HepG2 (cell line): ENCODE data around the gene TSEN54. TPM values are rescaled to one million over a fixed set of nuclear protein-coding genes. Genes with fewer than 3 reads are reported as not detected.

Experiments used
- CAMTA2 ChIP-seq: sonication (generic); formaldehyde crosslinking; IDR thresholded peaks from 2 replicates; pipeline ENCODE4 v1.4.0; 2020; ENCODE audit warnings: mild to moderate bottlenecking, missing genetic modification reagents, borderline replicate concordance
- CBX1 ChIP-seq: IDR thresholded peaks from one replicate; pipeline ENCODE4 v1.6.1; 2016; ENCODE audit warnings: antibody characterized with exemption, low read depth
- IKZF1 ChIP-seq: fragments of 450-650 bp; IDR thresholded peaks from 2 replicates; pipeline ENCODE4 v1.7.1; 2016
- JARID2 ChIP-seq: sonication (generic); formaldehyde crosslinking; IDR thresholded peaks from 2 replicates; pipeline ENCODE4 v1.8.1; 2023; ENCODE audit warnings: missing genetic modification reagents, inconsistent platforms; ENCODE audit not compliant: insufficient replicate concordance
- JUND ChIP-seq: sonication (generic); formaldehyde crosslinking; IDR thresholded peaks from 2 replicates; pipeline ENCODE4 v1.8.0; 2022; ENCODE audit warnings: mild to moderate bottlenecking, missing genetic modification reagents
- KDM5A ChIP-seq: fragments of 200-600 bp; sonication (generic); IDR thresholded peaks from 2 replicates; pipeline ENCODE4 v1.7.0; 2018; ENCODE audit warnings: antibody characterized with exemption, mild to moderate bottlenecking, low read length, borderline replicate concordance
- KLF15 ChIP-seq: sonication (generic); formaldehyde crosslinking; IDR thresholded peaks from 2 replicates; pipeline ENCODE4 v1.8.1; 2023; ENCODE audit warnings: borderline replicate concordance, mild to moderate bottlenecking, inconsistent platforms, missing genetic modification reagents, mixed read lengths
- PPARG ChIP-seq: conservative IDR thresholded peaks from 2 replicates; pipeline ENCODE4 v1.6.1; 2016; ENCODE audit warnings: missing biosample characterization, missing genetic modification reagents
- XRCC5 ChIP-seq: fragments of 200-400 bp; formaldehyde crosslinking; optimal IDR thresholded peaks from 2 replicates; pipeline ENCODE3; 2017; ENCODE audit warnings: mild to moderate bottlenecking, low read length
- ZNF569 ChIP-seq: sonication (generic); formaldehyde crosslinking; IDR thresholded peaks from 2 replicates; pipeline ENCODE4 v1.5.0; 2020; ENCODE audit warnings: mild to moderate bottlenecking, missing genetic modification reagents, moderate library complexity, borderline replicate concordance
- ZSCAN9 ChIP-seq: IDR thresholded peaks from 2 replicates; pipeline ENCODE4 v1.6.1; 2016; ENCODE audit warnings: borderline replicate concordance
- polyA plus RNA-seq, 8 experiments: library from polyadenylated mRNA; depleted of rRNA in 3 of 8; stranded (reverse) in 7 of 8; unstranded in 1 of 8; fragments of >200 nt; fragmentation: Illumina TruSeq in 4 of 8; extraction: Trizol in 4 of 8; gene quantifications; 2 replicates each; pipeline versions ENCODE4 v1.2.1 to v1.2.3, GENCODE V29; 2011 to 2016; ENCODE audit warnings: low read depth in 4 of 8, missing spikeins in 1 of 8, mixed read lengths in 1 of 8; ENCODE audit not compliant: insufficient read depth in 1 of 8
- total RNA-seq, 5 experiments: library from RNA; depleted of rRNA; stranded (reverse); fragments of >200 nt; fragmentation: Illumina TruSeq; extraction: Trizol; gene quantifications; 2 replicates each; pipeline ENCODE4 v1.2.3, GENCODE V29; 2016; ENCODE audit warnings: low read depth in 1 of 5
- TF ChIP-seq, protein P1 (sequence below): sonication (generic); formaldehyde crosslinking; IDR thresholded peaks from 2 replicates; pipeline ENCODE4 v1.9.0; 2021; ENCODE audit warnings: missing genetic modification reagents, borderline replicate concordance
- TF ChIP-seq, protein P2 (sequence below): sonication (generic); formaldehyde crosslinking; IDR thresholded peaks from 2 replicates; pipeline ENCODE4 v1.8.0; 2022; ENCODE audit warnings: missing genetic modification reagents, mild to moderate bottlenecking, inconsistent platforms, borderline replicate concordance
- TF ChIP-seq, protein P3 (sequence below), 2 experiments: sonication (generic) in 1 of 2; formaldehyde crosslinking in 1 of 2; IDR thresholded peaks; 2 replicates each; pipeline versions ENCODE4 v1.5.1 to v1.6.1; 2011 to 2020; ENCODE audit warnings: borderline replicate concordance in 1 of 2, low read depth in 1 of 2, low read length in 1 of 2, mild to moderate bottlenecking in 1 of 2, missing genetic modification reagents in 1 of 2, moderate library complexity in 1 of 2
- TF ChIP-seq, protein P4 (sequence below): sonication (generic); formaldehyde crosslinking; IDR thresholded peaks from 2 replicates; pipeline ENCODE4 v1.4.0; 2020; ENCODE audit warnings: missing genetic modification reagents, borderline replicate concordance
- TF ChIP-seq, protein P5 (sequence below): sonication (generic); formaldehyde crosslinking; IDR thresholded peaks from 2 replicates; pipeline ENCODE4 v1.4.0; 2020; ENCODE audit warnings: mild to moderate bottlenecking, missing genetic modification reagents
- TF ChIP-seq, protein P6 (sequence below), 2 experiments: sonication (generic) in 1 of 2; formaldehyde crosslinking in 1 of 2; IDR thresholded peaks; 2 replicates each; pipeline versions ENCODE4 v1.4.0 to v1.6.1; 2018 to 2020; ENCODE audit warnings: missing genetic modification reagents in 2 of 2, borderline replicate concordance in 1 of 2, low read depth in 1 of 2, mild to moderate bottlenecking in 1 of 2, missing biosample characterization in 1 of 2
- TF ChIP-seq, protein P7 (sequence below): sonication (generic); formaldehyde crosslinking; IDR thresholded peaks from 2 replicates; pipeline ENCODE4 v1.5.0; 2020; ENCODE audit warnings: mild to moderate bottlenecking, low read depth, missing genetic modification reagents, borderline replicate concordance

Gene TSEN54
- total and polyA plus RNA-seq, 2 of the 13 experiments (the other 11 are each of a cell fraction or from before 2014, with no cell fraction given) = 62.9 to 63.3 TPM

DNA sequence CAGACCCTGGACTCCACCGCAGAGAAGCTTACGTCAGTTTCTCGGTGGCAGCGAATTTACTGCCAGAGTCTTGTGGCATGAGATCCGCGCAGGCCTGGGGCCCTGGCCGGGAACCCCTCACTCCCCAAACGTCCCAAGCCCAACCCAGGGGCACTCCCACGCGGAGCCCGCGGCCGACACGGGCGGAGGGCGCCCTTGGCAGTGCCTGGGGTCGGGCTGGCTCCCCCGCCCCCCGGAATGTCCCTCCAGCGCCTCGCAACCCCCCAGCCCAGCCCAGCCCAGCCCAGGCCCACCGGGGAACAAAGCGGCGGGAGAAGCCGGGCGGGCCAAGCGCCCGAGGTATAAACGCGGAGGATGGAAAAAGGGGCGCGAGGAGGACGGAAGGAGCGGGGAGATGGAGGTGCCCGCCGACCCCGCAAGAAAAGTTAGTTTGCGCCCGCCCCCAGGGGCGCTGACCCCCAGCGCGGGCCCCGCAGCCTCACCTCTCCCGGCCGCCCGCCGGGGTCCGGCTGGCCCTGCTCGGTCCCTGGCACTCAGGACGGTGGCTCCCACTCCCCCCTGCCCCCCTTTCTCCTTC, 1.3 kb upstream of the TSEN54 start (continued):
- TF ChIP-seq, protein P1, sequence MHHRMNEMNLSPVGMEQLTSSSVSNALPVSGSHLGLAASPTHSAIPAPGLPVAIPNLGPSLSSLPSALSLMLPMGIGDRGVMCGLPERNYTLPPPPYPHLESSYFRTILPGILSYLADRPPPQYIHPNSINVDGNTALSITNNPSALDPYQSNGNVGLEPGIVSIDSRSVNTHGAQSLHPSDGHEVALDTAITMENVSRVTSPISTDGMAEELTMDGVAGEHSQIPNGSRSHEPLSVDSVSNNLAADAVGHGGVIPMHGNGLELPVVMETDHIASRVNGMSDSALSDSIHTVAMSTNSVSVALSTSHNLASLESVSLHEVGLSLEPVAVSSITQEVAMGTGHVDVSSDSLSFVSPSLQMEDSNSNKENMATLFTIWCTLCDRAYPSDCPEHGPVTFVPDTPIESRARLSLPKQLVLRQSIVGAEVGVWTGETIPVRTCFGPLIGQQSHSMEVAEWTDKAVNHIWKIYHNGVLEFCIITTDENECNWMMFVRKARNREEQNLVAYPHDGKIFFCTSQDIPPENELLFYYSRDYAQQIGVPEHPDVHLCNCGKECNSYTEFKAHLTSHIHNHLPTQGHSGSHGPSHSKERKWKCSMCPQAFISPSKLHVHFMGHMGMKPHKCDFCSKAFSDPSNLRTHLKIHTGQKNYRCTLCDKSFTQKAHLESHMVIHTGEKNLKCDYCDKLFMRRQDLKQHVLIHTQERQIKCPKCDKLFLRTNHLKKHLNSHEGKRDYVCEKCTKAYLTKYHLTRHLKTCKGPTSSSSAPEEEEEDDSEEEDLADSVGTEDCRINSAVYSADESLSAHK (CRISPR knock-in tag) = no peak
- TF ChIP-seq, protein P2, sequence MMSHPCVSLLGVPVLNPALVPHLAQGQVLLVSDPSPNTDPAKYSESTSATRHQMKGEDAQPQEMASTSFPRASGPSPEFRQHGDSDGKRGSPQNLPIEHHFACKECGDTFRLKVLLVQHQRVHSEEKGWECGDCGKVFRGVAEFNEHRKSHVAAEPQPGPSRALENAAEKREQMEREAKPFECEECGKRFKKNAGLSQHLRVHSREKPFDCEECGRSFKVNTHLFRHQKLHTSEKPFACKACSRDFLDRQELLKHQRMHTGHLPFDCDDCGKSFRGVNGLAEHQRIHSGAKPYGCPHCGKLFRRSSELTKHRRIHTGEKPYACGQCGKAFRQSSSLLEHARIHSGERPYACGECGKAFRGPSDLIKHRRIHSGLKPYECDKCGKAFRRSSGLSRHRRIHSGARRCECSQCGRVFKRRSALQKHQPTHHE = no peak
- TF ChIP-seq IKZF1 (no peak), JARID2 (CRISPR knock-in tag) (peak; percentile 35), ZNF569 (no peak), CBX1 (no peak), PPARG (CRISPR knock-in tag) (no peak), CAMTA2 (CRISPR knock-in tag) (no peak), JUND (CRISPR knock-in tag) (no peak), ZSCAN9 (CRISPR knock-in tag) (no peak), KLF15 (CRISPR knock-in tag) (0 out of 2 replicates have a peak, but pooled peaks have one; percentile 47), XRCC5 (no peak), KDM5A (peak; percentile 24; the same call in 1 of the 2 replicates)
- TF ChIP-seq, protein P3, sequence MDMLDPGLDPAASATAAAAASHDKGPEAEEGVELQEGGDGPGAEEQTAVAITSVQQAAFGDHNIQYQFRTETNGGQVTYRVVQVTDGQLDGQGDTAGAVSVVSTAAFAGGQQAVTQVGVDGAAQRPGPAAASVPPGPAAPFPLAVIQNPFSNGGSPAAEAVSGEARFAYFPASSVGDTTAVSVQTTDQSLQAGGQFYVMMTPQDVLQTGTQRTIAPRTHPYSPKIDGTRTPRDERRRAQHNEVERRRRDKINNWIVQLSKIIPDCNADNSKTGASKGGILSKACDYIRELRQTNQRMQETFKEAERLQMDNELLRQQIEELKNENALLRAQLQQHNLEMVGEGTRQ (IDR thresholded peaks at IDR 0.05; ENCODE audit: low read depth, low read length) = no peak
- TF ChIP-seq, protein P3 (CRISPR knock-in tag; IDR thresholded peaks at IDR 0.05; ENCODE audit: borderline replicate concordance) = 0 out of 2 replicates have a peak, but pooled peaks have one; percentile 9
- TF ChIP-seq, protein P4, sequence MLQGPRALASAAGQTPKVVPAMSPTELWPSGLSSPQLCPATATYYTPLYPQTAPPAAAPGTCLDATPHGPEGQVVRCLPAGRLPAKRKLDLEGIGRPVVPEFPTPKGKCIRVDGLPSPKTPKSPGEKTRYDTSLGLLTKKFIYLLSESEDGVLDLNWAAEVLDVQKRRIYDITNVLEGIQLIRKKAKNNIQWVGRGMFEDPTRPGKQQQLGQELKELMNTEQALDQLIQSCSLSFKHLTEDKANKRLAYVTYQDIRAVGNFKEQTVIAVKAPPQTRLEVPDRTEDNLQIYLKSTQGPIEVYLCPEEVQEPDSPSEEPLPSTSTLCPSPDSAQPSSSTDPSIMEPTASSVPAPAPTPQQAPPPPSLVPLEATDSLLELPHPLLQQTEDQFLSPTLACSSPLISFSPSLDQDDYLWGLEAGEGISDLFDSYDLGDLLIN = 0 out of 2 replicates have a peak, but pooled peaks have one; percentile 59
- TF ChIP-seq, protein P5, sequence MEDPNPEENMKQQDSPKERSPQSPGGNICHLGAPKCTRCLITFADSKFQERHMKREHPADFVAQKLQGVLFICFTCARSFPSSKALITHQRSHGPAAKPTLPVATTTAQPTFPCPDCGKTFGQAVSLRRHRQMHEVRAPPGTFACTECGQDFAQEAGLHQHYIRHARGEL (CRISPR knock-in tag) = no peak; the same call in 1 of the 2 replicates
- TF ChIP-seq, protein P6, sequence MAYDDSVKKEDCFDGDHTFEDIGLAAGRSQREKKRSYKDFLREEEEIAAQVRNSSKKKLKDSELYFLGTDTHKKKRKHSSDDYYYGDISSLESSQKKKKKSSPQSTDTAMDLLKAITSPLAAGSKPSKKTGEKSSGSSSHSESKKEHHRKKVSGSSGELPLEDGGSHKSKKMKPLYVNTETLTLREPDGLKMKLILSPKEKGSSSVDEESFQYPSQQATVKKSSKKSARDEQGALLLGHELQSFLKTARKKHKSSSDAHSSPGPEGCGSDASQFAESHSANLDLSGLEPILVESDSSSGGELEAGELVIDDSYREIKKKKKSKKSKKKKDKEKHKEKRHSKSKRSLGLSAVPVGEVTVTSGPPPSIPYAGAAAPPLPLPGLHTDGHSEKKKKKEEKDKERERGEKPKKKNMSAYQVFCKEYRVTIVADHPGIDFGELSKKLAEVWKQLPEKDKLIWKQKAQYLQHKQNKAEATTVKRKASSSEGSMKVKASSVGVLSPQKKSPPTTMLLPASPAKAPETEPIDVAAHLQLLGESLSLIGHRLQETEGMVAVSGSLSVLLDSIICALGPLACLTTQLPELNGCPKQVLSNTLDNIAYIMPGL (CRISPR knock-in tag; IDR thresholded peaks at IDR 0.05; ENCODE audit: borderline replicate concordance in 1 of 2, low read depth in 1 of 2) = 0 out of 4 replicates have a peak, but pooled peaks of 1 of the 2 experiments have one; percentile 14
- TF ChIP-seq, protein P7, sequence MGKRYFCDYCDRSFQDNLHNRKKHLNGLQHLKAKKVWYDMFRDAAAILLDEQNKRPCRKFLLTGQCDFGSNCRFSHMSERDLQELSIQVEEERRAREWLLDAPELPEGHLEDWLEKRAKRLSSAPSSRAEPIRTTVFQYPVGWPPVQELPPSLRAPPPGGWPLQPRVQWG = no peak
